Ectodermal cell (in vitro differentiated cells): ENCODE measurements around the gene TBC1D19.
A peak's percentile ranks its signal among the peaks of the same experiment; 100 is the strongest.
"Not testable (repeated sequence)": the region's sequence is repeated elsewhere in the genome, so short reads cannot be mapped to it uniquely, and the experiment has no call there.

Experiments
- H3K27ac ChIP-seq: 2 replicates; pipeline ENCODE4 v1.7.0; 2013; ENCODE audit warnings: mild to moderate bottlenecking, low read depth, low read length; ENCODE audit not compliant: insufficient read depth, poor library complexity, severe bottlenecking
- H3K27me3 ChIP-seq: 2 replicates; pipeline ENCODE4 v1.7.0; 2013; ENCODE audit warnings: mild to moderate bottlenecking, low read length; ENCODE audit not compliant: insufficient read depth, control insufficient read depth, poor library complexity, severe bottlenecking
- H3K36me3 ChIP-seq: one replicate; pipeline ENCODE4 v1.7.0; 2013; ENCODE audit warnings: low read length; ENCODE audit not compliant: control insufficient read depth, insufficient read depth
- H3K4me1 ChIP-seq: one replicate; pipeline ENCODE4 v1.7.0; 2013; ENCODE audit warnings: low read length; ENCODE audit not compliant: control insufficient read depth, insufficient read depth
- H3K4me3 ChIP-seq: 2 replicates; pipeline ENCODE4 v1.7.0; 2013; ENCODE audit warnings: low read depth, low read length, control low read depth; ENCODE audit not compliant: insufficient read depth
- H3K9me3 ChIP-seq: 2 replicates; pipeline ENCODE4 v1.7.0; 2013; ENCODE audit warnings: mild to moderate bottlenecking, low read length, moderate library complexity; ENCODE audit not compliant: control insufficient read depth
- WGBS, 2 experiments: methylation state at CpG; one replicate each; pipeline ENCODE4 v1.1.7; 2013; ENCODE audit warnings: missing lambda C conversion rate in 2 of 2; 5-methylcytosine and 5-hydroxymethylcytosine counted together

Gene TBC1D19

GRCh38 chr4:26619784-26620183 is 35.9 kb downstream of the TBC1D19 start:
- H3K36me3 ChIP-seq, result no peaks in the 10 kb centered on the region
- no peaks in the 10 kb centered on the region for H3K27me3 ChIP-seq
- H3K4me1 ChIP-seq, result no peaks in the 10 kb centered on the region
- H3K27ac ChIP-seq, result no peak overlapping the region
- no peak overlapping the region for H3K4me3 ChIP-seq
- no peaks in the 10 kb centered on the region for H3K9me3 ChIP-seq

- Histone ChIP-seq H3K27ac (no peak overlapping the region), H3K4me3 (no peak overlapping the region), H3K36me3 (no peaks in the 10 kb centered on the region), H3K9me3 (no peaks in the 10 kb centered on the region), H3K4me1 (no peaks in the 10 kb centered on the region), H3K27me3 (no peaks in the 10 kb centered on the region)
- 95 to 100% methylated on average over 2 of the region's 3 CpGs for WGBS, 2 experiments
Observed at GRCh38 chr4:26621366-26621765, 37.5 kb downstream of the TBC1D19 start.

DNA sequence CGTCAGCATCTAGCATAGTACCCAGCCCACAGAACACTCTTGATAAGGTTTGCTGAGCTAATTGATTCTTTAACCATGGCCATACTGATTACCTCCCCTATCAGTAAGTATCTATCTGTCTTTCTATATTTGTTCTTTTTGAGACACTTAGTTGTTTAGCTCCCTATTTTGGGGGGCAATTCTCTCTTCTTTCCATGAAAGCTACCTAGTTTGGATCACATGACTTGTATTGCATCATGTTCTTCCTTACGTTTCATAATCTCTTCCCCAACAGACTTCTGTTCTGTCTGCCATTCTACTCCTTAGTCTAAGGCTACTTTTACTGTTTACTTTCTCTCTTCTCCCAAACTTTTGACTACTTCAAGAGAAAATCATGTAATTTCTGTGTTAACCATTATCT is 39.0 kb downstream of the TBC1D19 start:
- Histone ChIP-seq H3K4me1 (no peaks in the 10 kb centered on the region), H3K27me3 (no peaks in the 10 kb centered on the region), H3K9me3 (no peaks in the 10 kb centered on the region), H3K36me3 (no peaks in the 10 kb centered on the region), H3K27ac (no peak overlapping the region), H3K4me3 (no peak overlapping the region)
- 93 to 94% methylated on average over 2 of the region's 2 CpGs for WGBS, 2 experiments

- no CpG with 5 or more reads among the region's 2 CpGs for WGBS, 2 experiments
- not testable (repeated sequence) for H3K9me3 ChIP-seq, H3K36me3 ChIP-seq, H3K27ac ChIP-seq, H3K4me3 ChIP-seq, H3K27me3 ChIP-seq, H3K4me1 ChIP-seq
Observed at GRCh38 chr4:26626658-26627057, 42.8 kb downstream of the TBC1D19 start.

GRCh38 chr4:26632916-26633315 is 49.0 kb downstream of the TBC1D19 start:
- Histone ChIP-seq H3K4me1 (no peaks in the 10 kb centered on the region), H3K36me3 (no peaks in the 10 kb centered on the region), H3K27ac (no peak overlapping the region), H3K9me3 (no peaks in the 10 kb centered on the region), H3K4me3 (no peak overlapping the region), H3K27me3 (no peaks in the 10 kb centered on the region)
- WGBS, 2 experiments, result 88 to 100% methylated on average over 1 of the region's 1 CpG

GRCh38 chr4:26634237-26634636 is 50.4 kb downstream of the TBC1D19 start:
- no peaks in the 10 kb centered on the region for H3K27me3 ChIP-seq
- no peaks in the 10 kb centered on the region for H3K36me3 ChIP-seq
- H3K4me3 ChIP-seq, result no peak overlapping the region
- H3K27ac ChIP-seq, result no peak overlapping the region
- H3K9me3 ChIP-seq, result no peaks in the 10 kb centered on the region
- no peaks in the 10 kb centered on the region for H3K4me1 ChIP-seq
- 94 to 95% methylated on average over 1 to 2 of the region's 2 CpGs for WGBS, 2 experiments

DNA sequence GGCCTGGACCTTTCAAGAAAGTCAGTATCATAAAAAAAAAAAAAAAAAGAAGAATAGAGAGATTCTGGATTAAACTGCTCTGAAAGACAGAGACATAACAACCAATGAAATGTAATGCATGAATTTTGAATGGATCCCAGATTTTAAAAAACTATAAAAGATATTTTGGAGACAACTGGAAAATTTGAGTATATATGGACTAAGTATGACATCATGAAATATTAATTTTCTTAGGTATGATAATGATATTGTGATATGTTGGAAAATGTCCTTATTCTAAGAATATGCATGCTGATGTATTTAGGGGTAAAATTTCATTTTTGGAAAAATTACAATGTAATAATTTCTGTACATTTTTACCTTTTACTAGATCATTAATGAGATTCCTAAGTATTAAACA is 52.6 kb downstream of the TBC1D19 start:
- Histone ChIP-seq H3K36me3 (no peaks in the 10 kb centered on the region), H3K27ac (no peak overlapping the region), H3K9me3 (no peaks in the 10 kb centered on the region), H3K4me3 (no peak overlapping the region), H3K4me1 (no peaks in the 10 kb centered on the region), H3K27me3 (no peaks in the 10 kb centered on the region)

- not testable (repeated sequence) for H3K27me3 ChIP-seq, H3K27ac ChIP-seq, H3K4me3 ChIP-seq, H3K9me3 ChIP-seq, H3K4me1 ChIP-seq, H3K36me3 ChIP-seq
- WGBS, 2 experiments, result 94 to 95% methylated on average over 8 of the region's 8 CpGs
Observed at GRCh38 chr4:26640639-26641038, 56.8 kb downstream of the TBC1D19 start.

DNA sequence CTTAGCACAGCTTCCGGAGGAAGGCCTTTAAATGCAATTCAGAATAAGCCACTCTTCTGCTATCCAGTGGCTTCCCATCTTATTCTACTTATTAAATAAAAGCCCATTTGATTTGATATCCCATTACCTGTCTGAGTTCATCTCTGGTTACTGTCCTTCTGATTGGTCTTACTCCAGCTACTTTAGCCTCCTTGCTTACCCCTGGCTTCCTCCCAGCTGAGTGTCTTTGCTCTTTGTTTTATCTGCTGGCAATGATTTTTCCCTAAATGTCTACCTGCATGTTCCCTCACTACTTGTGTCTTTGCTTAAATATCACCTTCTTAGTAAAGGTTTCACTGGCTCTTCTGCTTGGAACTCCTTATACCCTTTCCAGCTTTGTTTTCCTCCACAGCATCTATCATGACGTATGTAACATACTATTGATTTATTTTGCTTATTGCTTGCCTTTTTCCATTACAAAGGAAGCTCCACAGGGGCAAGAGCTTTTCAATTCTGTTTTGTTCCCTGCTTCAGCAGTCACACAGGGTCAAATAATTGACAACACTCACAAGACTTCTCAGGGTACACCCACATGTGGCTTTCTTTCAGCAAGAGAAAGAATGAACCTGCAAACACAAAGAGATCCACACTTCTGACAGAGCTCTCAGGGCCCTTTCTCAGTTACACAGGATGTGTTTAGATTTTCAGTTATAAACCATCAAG is 63.8 kb downstream of the TBC1D19 start:
- Histone ChIP-seq H3K27me3 (no peaks in the 10 kb centered on the region), H3K9me3 (peaks cover 3% of the 10 kb centered on the region), H3K4me1 (no peaks in the 10 kb centered on the region), H3K27ac (peak overlapping the region; percentile 8), H3K36me3 (no peaks in the 10 kb centered on the region), H3K4me3 (no peak overlapping the region)
- 63 to 64% methylated on average over 2 of the region's 2 CpGs for WGBS, 2 experiments

DNA sequence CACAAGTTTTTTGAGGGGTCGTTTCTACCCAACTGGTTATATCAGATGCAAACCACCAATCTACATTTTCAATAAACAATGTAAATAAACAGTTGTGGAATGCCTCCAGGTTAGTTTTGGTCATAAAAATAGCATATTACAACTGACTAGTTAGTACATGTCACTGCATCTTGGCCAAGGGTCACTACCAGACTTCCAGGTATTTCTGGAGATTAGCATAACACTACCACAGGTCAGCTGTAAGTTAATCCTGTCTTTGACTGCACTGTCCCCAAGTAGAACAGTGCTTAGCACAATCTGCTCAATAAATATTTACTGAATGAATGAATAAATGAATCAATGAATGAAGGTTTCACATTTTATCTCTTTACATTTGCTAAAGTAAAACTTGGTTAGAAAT is 64.4 kb downstream of the TBC1D19 start:
- no peak overlapping the region for H3K27ac ChIP-seq

GRCh38 chr4:26660261-26660660 is 76.4 kb downstream of the TBC1D19 start:
- no peaks in the 10 kb centered on the region for H3K9me3 ChIP-seq
- H3K36me3 ChIP-seq, result no peaks in the 10 kb centered on the region
- no peak overlapping the region for H3K27ac ChIP-seq
- 96 to 97% methylated on average over 3 of the region's 3 CpGs for WGBS, 2 experiments
- H3K27me3 ChIP-seq, result no peaks in the 10 kb centered on the region
- no peak overlapping the region for H3K4me3 ChIP-seq
- no peaks in the 10 kb centered on the region for H3K4me1 ChIP-seq

More for the DNA sequence above, 64.4 kb downstream of the TBC1D19 start:
- H3K9me3 ChIP-seq, result peaks cover 3% of the 10 kb centered on the region
- no peaks in the 10 kb centered on the region for H3K4me1 ChIP-seq
- H3K4me3 ChIP-seq, result no peak overlapping the region
- no peaks in the 10 kb centered on the region for H3K27me3 ChIP-seq
- 40 to 63% methylated on average over 1 of the region's 1 CpG for WGBS, 2 experiments
- H3K36me3 ChIP-seq, result no peaks in the 10 kb centered on the region
